K562 (cell line): Measurements from ENCODE around the gene CLCN1. TPM values are rescaled to one million over a fixed set of nuclear protein-coding genes. Genes with fewer than 3 reads are reported as not detected.

Source experiments
- ATAC-seq: fragments of 200-7000 bp; cut with Tn5 transposase; 3 replicates; pipeline ENCODE4 v1.9.1; 2020; ENCODE audit warnings: moderate library complexity
- BruUV-seq: library from RNA; stranded (reverse); fragments of 400-500 nt; replicated peaks from 2 replicates; lab custom pipeline; 2021; lab: Mats Ljungman, UMichigan
- CTCF ChIA-PET: fragments of 300-600 bp; formaldehyde crosslinking; extraction: SDS; loops from one replicate; lab custom pipeline; 2021; ENCODE audit warnings: low intra/inter-chr PET ratio; lab: Yijun Ruan, JAX
- POLR2A ChIA-PET: fragments of 300-600, 350-650 bp; sonication (Branson Sonifier 250); formaldehyde crosslinking; extraction: SDS; loops from one replicate; lab custom pipeline; 2021; ENCODE audit warnings: antibody characterized with exemption, inconsistent platforms; lab: Yijun Ruan, JAX
- DNase-seq, 4 experiments: peaks; one replicate each; pipeline versions ENCODE4 v3.0.0 to v3.0.0-alpha.2; 2011 to 2018; ENCODE audit warnings: low spot score in 3 of 4, mixed read lengths in 3 of 4; ENCODE audit errors: extremely low read depth in 1 of 4
- FAIRE-seq: peaks from 2 replicates; lab custom pipeline; 2011; peaks lifted over from hg19 to GRCh38; lab: Jason Lieb, UNC
- H2AFZ ChIP-seq: 2 replicates; pipeline ENCODE4 v1.6.0; 2011; ENCODE audit warnings: low read depth, low read length, control low read depth, inconsistent platforms
- H3K27ac ChIP-seq: fragments of 200-600 bp; 3 replicates; pipeline ENCODE4 v1.8.0; 2011; ENCODE audit warnings: low read depth, mild to moderate bottlenecking, control low read depth, inconsistent platforms, low read length, moderate library complexity, mixed read lengths; ENCODE audit errors: extremely low read depth
- H3K27me3 ChIP-seq, 2 experiments: fragments of 300-600 bp in 1 of 2; 2 replicates in 1 of 2; 3 replicates in 1 of 2; pipeline versions ENCODE4 v1.6.0 to v1.8.0; 2011; ENCODE audit warnings: inconsistent platforms in 2 of 2, low read length in 2 of 2, mild to moderate bottlenecking in 1 of 2, mixed read lengths in 1 of 2, moderate library complexity in 1 of 2; ENCODE audit not compliant: control insufficient read depth in 2 of 2, insufficient read depth in 2 of 2
- H3K36me3 ChIP-seq: fragments of 300-600 bp; 3 replicates; pipeline ENCODE4 v1.8.0; 2011; ENCODE audit warnings: mild to moderate bottlenecking, low read length, inconsistent platforms; ENCODE audit not compliant: control insufficient read depth, insufficient read depth
- H3K4me1 ChIP-seq, 2 experiments: fragments of 200-600 bp in 1 of 2; replicated peaks in 1 of 2; 2 replicates in 1 of 2; 3 replicates in 1 of 2; pipeline versions ENCODE4 v1.5.1 to v1.8.0; 2011; ENCODE audit warnings: inconsistent platforms in 2 of 2, low read length in 2 of 2, mild to moderate bottlenecking in 1 of 2, mixed read lengths in 1 of 2, moderate library complexity in 1 of 2; ENCODE audit not compliant: control insufficient read depth in 2 of 2, insufficient read depth in 2 of 2
- H3K4me2 ChIP-seq: 2 replicates; pipeline ENCODE4 v1.6.1; 2011; ENCODE audit warnings: low read length, control low read depth, inconsistent platforms, mixed read lengths; ENCODE audit not compliant: insufficient read depth
- H3K4me3 ChIP-seq: fragments of 200-600 bp; sonication (generic), shearing (Covaris generic); 2 replicates; pipeline ENCODE4 v1.5.1; 2016; ENCODE audit warnings: control low read depth, inconsistent platforms
- H3K79me2 ChIP-seq: fragments of 200-600 bp; 3 replicates; pipeline ENCODE4 v1.8.0; 2011; ENCODE audit warnings: low read length, inconsistent platforms; ENCODE audit not compliant: control insufficient read depth, insufficient read depth
- H3K9ac ChIP-seq, 2 experiments: 2 replicates each; pipeline versions ENCODE4 v1.6.0 to v1.6.1; 2011; ENCODE audit warnings: low read depth in 2 of 2, low read length in 2 of 2, control low read depth in 1 of 2, inconsistent platforms in 1 of 2, mild to moderate bottlenecking in 1 of 2, mixed read lengths in 1 of 2; ENCODE audit not compliant: insufficient read depth in 1 of 2
- H3K9me1 ChIP-seq: one replicate; pipeline ENCODE4 v1.6.0; 2011; ENCODE audit warnings: inconsistent platforms, mild to moderate bottlenecking, low read length, moderate library complexity; ENCODE audit not compliant: control insufficient read depth, insufficient read depth
- H3K9me3 ChIP-seq: replicated peaks from 2 replicates; pipeline ENCODE4 v1.5.1; 2011; ENCODE audit warnings: low read depth, low read length, inconsistent platforms; ENCODE audit not compliant: control insufficient read depth, insufficient read depth
- H4K20me1 ChIP-seq: replicated peaks from 2 replicates; pipeline ENCODE4 v1.6.1; 2011; ENCODE audit warnings: low read length, inconsistent platforms, mixed read lengths; ENCODE audit not compliant: control insufficient read depth, insufficient read depth
- CREB1 ChIP-seq, 2 experiments: sonication (generic) in 1 of 2; formaldehyde crosslinking in 1 of 2; IDR thresholded peaks; 2 replicates each; pipeline versions ENCODE4 v1.6.1 to v1.8.0; 2012 to 2022; ENCODE audit warnings: inconsistent platforms in 1 of 2, mild to moderate bottlenecking in 1 of 2, missing genetic modification reagents in 1 of 2, moderate library complexity in 1 of 2
- PML ChIP-seq: IDR thresholded peaks from 2 replicates; pipeline ENCODE4 v1.6.1; 2012; ENCODE audit warnings: low read length, inconsistent platforms
- WGBS: fragments of 100-300 bp; shearing (Covaris generic); methylation state at CpG from one replicate; pipeline ENCODE4 v1.1.6; 2016; ENCODE audit warnings: low coverage, mixed read lengths; ENCODE audit not compliant: insufficient coverage; ENCODE audit errors: missing lambda C conversion rate; 5-methylcytosine and 5-hydroxymethylcytosine counted together
- in situ Hi-C: fragments of 300-500 bp; cut with MboI; formaldehyde crosslinking; loops from 4 replicates; pipeline ENCODE4 v1.15.0; 2018; ENCODE audit warnings: inconsistent platforms, mixed read lengths
- intact Hi-C: fragments of 100-400 bp; cut with micrococcal nuclease; formaldehyde crosslinking; loops from 2 replicates; pipeline ENCODE4 v1.14.2; 2022
- polyA plus RNA-seq, 8 experiments: library from polyadenylated mRNA; depleted of rRNA in 4 of 8; stranded (reverse) in 5 of 8; unstranded in 3 of 8; fragments of >200 nt; fragmentation: Nextera tagmentation in 2 of 8; fragmentation: Illumina TruSeq in 1 of 8; extraction: Ambion mirVana in 2 of 8; extraction: Trizol in 1 of 8; gene quantifications; 2 replicates each; pipeline versions ENCODE4 v1.2.1 to v1.2.3, GENCODE V29; 2011 to 2014; ENCODE audit warnings: inconsistent platforms in 1 of 8, missing spikeins in 1 of 8
- total RNA-seq, 7 experiments: library from RNA; depleted of rRNA in 6 of 7; stranded (reverse); fragments of >200 nt in 6 of 7; fragmentation: Illumina TruSeq in 2 of 7; extraction: Trizol in 2 of 7; gene quantifications; 2 replicates each; pipeline versions ENCODE4 v1.2.1 to v1.2.3, GENCODE V29; 2011 to 2021; ENCODE audit warnings: low replicate concordance in 1 of 7

The CLCN1 gene
- total and polyA plus RNA-seq, 9 of the 15 experiments (the other 6 are each of a cell fraction or from before 2014, with no cell fraction given), result 0.01 to 0.11 (median 0.04) TPM; not detected in 4

GRCh38 chr7:143285806-143286521 lies 29.9 kb upstream of the CLCN1 start (continued):
- no peak for TF ChIP-seq CREB1 (IDR thresholded peaks at IDR 0.05)
- TF ChIP-seq CREB1 (CRISPR knock-in tag; IDR thresholded peaks at IDR 0.05), result no peak

- ChIA-PET POLR2A (no interaction called here), CTCF (no interaction called here)
- no peak for TF ChIP-seq PML
- peak; percentile 62 for TF ChIP-seq CREB1 (IDR thresholded peaks at IDR 0.05)
- TF ChIP-seq CREB1 (CRISPR knock-in tag; IDR thresholded peaks at IDR 0.05), result no peak
- H3K36me3 ChIP-seq, result peaks cover 21% of the 10 kb centered on the region; the same call in 2 of the 3 replicates
- in situ Hi-C loops (no loop called here), intact Hi-C loops (no loop called here)
- H3K79me2 ChIP-seq, result peaks cover 33% of the 10 kb centered on the region
- no peak overlapping the region for H2AFZ ChIP-seq
- no peak overlapping the region for H3K9ac ChIP-seq
- H3K9me1 ChIP-seq, result peaks cover 4% of the 10 kb centered on the region
- WGBS, result 80% methylated on average over 6 of the region's 6 CpGs
- H3K4me3 ChIP-seq, result no peak overlapping the region
- FAIRE-seq, result no peak
- no peaks in the 10 kb centered on the region for H3K27me3 ChIP-seq
- H4K20me1 ChIP-seq, result no peaks in the 10 kb centered on the region; the same call in 1 of the 2 replicates
- H3K9me3 ChIP-seq, result peaks cover 7% of the 10 kb centered on the region
- DNase-seq, result peak in 1 of 4 experiments; percentile 10
- H3K27ac ChIP-seq, result no peak overlapping the region
- H3K4me2 ChIP-seq, result no peak overlapping the region
- ATAC-seq, result no peak
- peaks cover 26 to 28% of the 10 kb centered on the region in 2 experiments; a peak in 4 of 5 replicates for H3K4me1 ChIP-seq
- no TSS peak for BruUV-seq
Observed at GRCh38 chr7:143286522-143286890, 29.4 kb upstream of the CLCN1 start.
